ENCODE measurements around the gene HDAC11. TPM values are rescaled to one million over a fixed set of nuclear protein-coding genes. Genes with fewer than 3 reads are reported as not detected.
A peak's percentile ranks its signal among the peaks of the same experiment; 100 is the strongest.

Gene HDAC11
- total and polyA plus RNA-seq, 10 of the 15 experiments (the other 5 are each of a cell fraction or from before 2014, with no cell fraction given): 0.04 to 0.76 (median 0.22) TPM; not detected in 1

GRCh38 chr3:13501521-13501920, 21.4 kb downstream of the HDAC11 start:
- WGBS (ENCODE audit: insufficient coverage, insufficient replicate concordance, low lambda C conversion rate, missing lambda C conversion rate): 8% methylated on average over 4 of the region's 4 CpGs
- no peaks in the 10 kb centered on the region; a peak in 1 of 4 replicates for H3K27me3 ChIP-seq (replicated peaks in 1 of 2; ENCODE audit: control insufficient read depth in 2 of 2, insufficient read depth in 2 of 2, low read length in 1 of 2)
- no peak overlapping the region for H3K27ac ChIP-seq (ENCODE audit: control insufficient read depth, insufficient read depth)
- DNase-seq (ENCODE audit: low read depth, low spot score): no peak
- H3K9me3 ChIP-seq (replicated peaks; ENCODE audit: control insufficient read depth, insufficient read depth, low read length): no peaks in the 10 kb centered on the region
- intact Hi-C loops (cut with micrococcal nuclease; ENCODE audit: unreplicated experiment): no loop called here
- RAD21 ChIA-PET (ENCODE audit: unreplicated experiment): no interaction called here
- H2AFZ ChIP-seq (ENCODE audit: control insufficient read depth, low read depth, low read length): no peak overlapping the region
- FAIRE-seq: no peak
- H4K20me1 ChIP-seq (ENCODE audit: control insufficient read depth, insufficient read depth): no peaks in the 10 kb centered on the region
- CTCF ChIA-PET: interaction anchor here (8.1 kb wide), 1 partner anchor 146 kb away, joined by 231 read pairs; no protein-coding TSS in a partner anchor
- no peaks in the 10 kb centered on the region for H3K79me2 ChIP-seq (ENCODE audit: control insufficient read depth, insufficient read depth, low read length)
- ATAC-seq: no peak
- H3K4me3 ChIP-seq: no peak overlapping the region
- POLR2A ChIA-PET: no interaction called here
- 0 out of 2 replicates have a peak, but pooled peaks have one; percentile 23 for TF ChIP-seq NR2F1 (conservative IDR thresholded peaks at IDR 0.05)
- no peak for TF ChIP-seq ZNF592 (IDR thresholded peaks at IDR 0.05)
- TF ChIP-seq KDM1A (IDR thresholded peaks at IDR 0.05; ENCODE audit: borderline replicate concordance): no peak
- TF ChIP-seq PRDM15 (CRISPR knock-in tag; IDR thresholded peaks at IDR 0.05): no peak
- in situ Hi-C loops (cut with MboI): no loop called here
- H3K9ac ChIP-seq (ENCODE audit: control insufficient read depth, insufficient read depth, low read length): no peak overlapping the region
- no peaks in the 10 kb centered on the region for H3K36me3 ChIP-seq (ENCODE audit: control insufficient read depth in 2 of 2, insufficient read depth in 2 of 2, low read length in 1 of 2)
- H3K4me1 ChIP-seq (ENCODE audit: control insufficient read depth, insufficient read depth, low read length): peaks cover 9% of the 10 kb centered on the region
- SMC1A ChIA-PET (ENCODE audit: uncharacterized antibody, unreplicated experiment): no interaction called here
- no peak overlapping the region for H3K4me2 ChIP-seq (ENCODE audit: control insufficient read depth, insufficient read depth)
- no TSS peak for BruUV-seq (replicated peaks)
